IPS-18a (cell line): ENCODE data around the gene ABCA5.
"Not testable (repeated sequence)": the region's sequence is repeated elsewhere in the genome, so short reads cannot be mapped to it uniquely, and the experiment has no call there.

Source experiments
- H3K27ac ChIP-seq: one replicate; pipeline ENCODE4 v1.5.1; 2013; ENCODE audit warnings: low read length
- H3K27me3 ChIP-seq: one replicate; pipeline ENCODE4 v1.6.1; 2013; ENCODE audit warnings: mild to moderate bottlenecking, low read length; ENCODE audit not compliant: control insufficient read depth, insufficient read depth
- H3K36me3 ChIP-seq: one replicate; pipeline ENCODE4 v1.6.1; 2013; ENCODE audit warnings: low read depth, low read length; ENCODE audit not compliant: control insufficient read depth
- H3K4me1 ChIP-seq: one replicate; pipeline ENCODE4 v1.6.1; 2013; ENCODE audit warnings: low read depth, low read length; ENCODE audit not compliant: control insufficient read depth
- H3K4me3 ChIP-seq: one replicate; pipeline ENCODE4 v1.5.1; 2013; ENCODE audit warnings: low read length
- H3K9ac ChIP-seq: one replicate; pipeline ENCODE4 v1.6.1; 2013; ENCODE audit warnings: mild to moderate bottlenecking, low read length, moderate library complexity
- H3K9me3 ChIP-seq: one replicate; pipeline ENCODE4 v1.6.1; 2013; ENCODE audit warnings: low read depth, low read length; ENCODE audit not compliant: control insufficient read depth

Gene ABCA5

GRCh38 chr17:69284646-69285045 lies 42.3 kb downstream of the ABCA5 start:
- no peaks in the 10 kb centered on the region for H3K36me3 ChIP-seq
- H3K9ac ChIP-seq: no peak overlapping the region
- H3K9me3 ChIP-seq: no peaks in the 10 kb centered on the region
- H3K27ac ChIP-seq: no peak overlapping the region
- H3K4me1 ChIP-seq: no peaks in the 10 kb centered on the region
- H3K27me3 ChIP-seq: no peaks in the 10 kb centered on the region
- no peak overlapping the region for H3K4me3 ChIP-seq

GRCh38 chr17:69282002-69282401 lies 44.9 kb downstream of the ABCA5 start:
- H3K27me3 ChIP-seq: no peaks in the 10 kb centered on the region
- H3K9ac ChIP-seq: no peak overlapping the region
- no peaks in the 10 kb centered on the region for H3K4me1 ChIP-seq
- H3K36me3 ChIP-seq: no peaks in the 10 kb centered on the region
- H3K27ac ChIP-seq: no peak overlapping the region
- no peak overlapping the region for H3K4me3 ChIP-seq
- no peaks in the 10 kb centered on the region for H3K9me3 ChIP-seq

DNA sequence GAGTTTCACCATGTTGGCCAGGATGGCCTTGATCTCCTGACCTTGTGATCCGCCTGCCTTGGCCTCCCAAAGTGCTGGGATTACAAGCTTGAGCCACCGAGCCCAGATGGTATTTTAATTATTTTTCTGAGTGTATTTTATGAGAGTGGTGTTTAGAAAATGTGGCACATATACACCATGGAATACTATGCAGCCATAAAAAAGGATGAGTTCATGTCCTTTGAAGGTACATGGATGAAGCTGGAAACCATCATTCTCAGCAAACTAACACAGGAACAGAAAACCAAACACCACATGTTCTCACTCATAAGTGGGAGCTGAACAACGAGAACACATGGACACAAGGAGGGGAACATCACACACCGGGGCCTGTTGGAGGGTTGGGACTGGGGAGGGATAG lies 50.7 kb downstream of the ABCA5 start:
- H3K4me1 ChIP-seq, H3K27me3 ChIP-seq, H3K9me3 ChIP-seq, H3K36me3 ChIP-seq, H3K27ac ChIP-seq, H3K4me3 ChIP-seq, H3K9ac ChIP-seq: not testable (repeated sequence)

GRCh38 chr17:69275751-69276150 lies 51.2 kb downstream of the ABCA5 start:
- no peaks in the 10 kb centered on the region for H3K9me3 ChIP-seq
- no peak overlapping the region for H3K9ac ChIP-seq
- no peak overlapping the region for H3K27ac ChIP-seq
- no peak overlapping the region for H3K4me3 ChIP-seq
- H3K4me1 ChIP-seq: no peaks in the 10 kb centered on the region
- H3K27me3 ChIP-seq: no peaks in the 10 kb centered on the region
- no peaks in the 10 kb centered on the region for H3K36me3 ChIP-seq

GRCh38 chr17:69271023-69271422 lies 55.9 kb downstream of the ABCA5 start:
- no peaks in the 10 kb centered on the region for H3K9me3 ChIP-seq
- no peaks in the 10 kb centered on the region for H3K4me1 ChIP-seq
- H3K9ac ChIP-seq: no peak overlapping the region
- no peak overlapping the region for H3K4me3 ChIP-seq
- H3K27me3 ChIP-seq: no peaks in the 10 kb centered on the region
- H3K36me3 ChIP-seq: no peaks in the 10 kb centered on the region
- no peak overlapping the region for H3K27ac ChIP-seq

DNA sequence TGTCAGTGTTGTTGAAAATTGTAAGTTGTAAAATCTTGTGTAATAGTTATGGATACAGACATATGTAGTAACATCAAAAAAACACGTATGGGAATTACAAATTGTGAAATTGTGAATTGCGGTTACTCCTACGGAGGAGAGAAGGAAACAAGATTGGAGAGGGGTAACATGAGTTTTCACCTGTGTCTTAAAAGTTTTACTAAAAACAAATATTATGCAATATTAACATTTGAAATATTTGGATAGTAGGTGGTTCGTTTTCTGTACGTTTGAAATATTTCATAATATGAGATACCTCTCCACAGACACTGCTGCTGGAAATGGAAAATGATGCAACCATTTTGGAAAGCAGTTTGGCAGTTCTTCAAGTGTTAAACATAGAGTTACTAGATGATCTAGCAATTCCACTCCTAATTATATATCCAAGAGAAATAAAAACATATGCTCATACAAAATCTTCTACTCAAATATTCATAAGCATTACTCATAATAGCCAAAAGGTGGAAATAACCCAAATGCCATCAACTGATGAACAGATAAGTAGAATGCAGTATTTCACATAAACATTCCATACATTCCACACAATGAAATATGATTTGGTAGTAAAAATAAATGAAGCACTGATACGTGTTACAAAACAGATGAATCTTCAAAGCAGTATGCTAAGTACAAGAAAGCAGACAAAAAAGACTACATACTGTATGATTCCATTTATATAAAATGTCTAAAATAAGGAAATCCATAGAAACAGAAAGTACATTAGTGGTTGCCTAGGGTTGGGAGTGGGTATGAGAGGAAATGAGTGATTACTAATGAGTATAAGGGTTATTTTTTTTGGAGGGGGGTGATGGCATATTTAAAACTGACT lies 57.6 kb downstream of the ABCA5 start:
- Histone ChIP-seq H3K9me3 (no peaks in the 10 kb centered on the region), H3K36me3 (no peaks in the 10 kb centered on the region), H3K4me3 (no peak overlapping the region), H3K27me3 (no peaks in the 10 kb centered on the region), H3K27ac (no peak overlapping the region), H3K4me1 (no peaks in the 10 kb centered on the region), H3K9ac (no peak overlapping the region)

- Histone ChIP-seq H3K4me3 (no peak overlapping the region), H3K27ac (no peak overlapping the region)
These were observed 58.4 kb downstream of the ABCA5 start for GRCh38 chr17:69268543-69269014.

GRCh38 chr17:69267219-69267618 lies 59.7 kb downstream of the ABCA5 start:
- no peaks in the 10 kb centered on the region for H3K9me3 ChIP-seq
- H3K27me3 ChIP-seq: no peaks in the 10 kb centered on the region
- H3K27ac ChIP-seq: no peak overlapping the region
- H3K36me3 ChIP-seq: no peaks in the 10 kb centered on the region
- H3K9ac ChIP-seq: no peak overlapping the region
- H3K4me3 ChIP-seq: no peak overlapping the region
- no peaks in the 10 kb centered on the region for H3K4me1 ChIP-seq

More at GRCh38 chr17:69268543-69269014, 58.4 kb downstream of the ABCA5 start:
- no peaks in the 10 kb centered on the region for H3K36me3 ChIP-seq
- no peaks in the 10 kb centered on the region for H3K4me1 ChIP-seq
- no peaks in the 10 kb centered on the region for H3K27me3 ChIP-seq
- no peak overlapping the region for H3K9ac ChIP-seq
- H3K9me3 ChIP-seq: no peaks in the 10 kb centered on the region

DNA sequence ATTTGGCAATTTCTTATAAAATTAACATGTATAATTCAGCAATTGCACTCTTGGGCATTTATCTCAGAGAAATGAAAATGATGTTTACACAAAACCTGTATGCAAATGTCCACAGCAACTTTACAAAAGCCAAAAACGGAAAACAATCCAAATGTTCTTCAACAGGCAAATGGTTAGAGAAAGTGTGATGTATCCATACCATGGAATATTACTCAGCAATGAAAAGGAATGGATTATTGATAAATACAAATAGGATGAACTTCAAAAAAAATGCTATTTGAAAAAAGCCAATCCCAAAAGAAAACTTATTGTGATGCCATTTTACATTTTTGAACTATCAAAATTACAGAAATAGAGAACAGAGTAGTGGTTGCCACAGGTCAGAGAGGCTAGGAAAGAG lies 61.1 kb downstream of the ABCA5 start:
- H3K36me3 ChIP-seq: no peaks in the 10 kb centered on the region
- H3K4me3 ChIP-seq: no peak overlapping the region
- H3K27me3 ChIP-seq: no peaks in the 10 kb centered on the region
- H3K9me3 ChIP-seq: no peaks in the 10 kb centered on the region
- H3K4me1 ChIP-seq: no peaks in the 10 kb centered on the region
- no peak overlapping the region for H3K27ac ChIP-seq
- H3K9ac ChIP-seq: no peak overlapping the region

DNA sequence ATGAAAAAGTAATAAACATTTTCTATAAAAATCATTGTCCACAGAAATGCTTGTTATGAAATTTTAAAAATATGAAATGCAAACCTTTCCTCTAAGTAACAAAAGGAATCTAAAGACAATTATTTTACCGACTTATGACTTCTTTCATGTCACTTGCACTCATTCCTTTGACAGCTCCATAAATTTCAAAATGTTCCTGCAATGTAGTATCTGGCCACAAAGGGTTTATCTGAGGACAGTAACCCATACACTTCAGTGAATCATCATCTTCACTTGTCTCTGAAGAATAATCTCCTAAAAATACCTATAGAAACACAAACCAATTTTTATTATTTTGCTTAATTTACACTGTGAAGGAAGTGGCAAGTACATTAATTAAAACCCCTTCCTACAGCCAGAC lies 72.7 kb downstream of the ABCA5 start:
- no peaks in the 10 kb centered on the region for H3K27me3 ChIP-seq
- H3K27ac ChIP-seq: no peak overlapping the region
- no peaks in the 10 kb centered on the region for H3K36me3 ChIP-seq
- H3K9ac ChIP-seq: no peak overlapping the region
- H3K9me3 ChIP-seq: no peaks in the 10 kb centered on the region
- no peak overlapping the region for H3K4me3 ChIP-seq
- no peaks in the 10 kb centered on the region for H3K4me1 ChIP-seq

DNA sequence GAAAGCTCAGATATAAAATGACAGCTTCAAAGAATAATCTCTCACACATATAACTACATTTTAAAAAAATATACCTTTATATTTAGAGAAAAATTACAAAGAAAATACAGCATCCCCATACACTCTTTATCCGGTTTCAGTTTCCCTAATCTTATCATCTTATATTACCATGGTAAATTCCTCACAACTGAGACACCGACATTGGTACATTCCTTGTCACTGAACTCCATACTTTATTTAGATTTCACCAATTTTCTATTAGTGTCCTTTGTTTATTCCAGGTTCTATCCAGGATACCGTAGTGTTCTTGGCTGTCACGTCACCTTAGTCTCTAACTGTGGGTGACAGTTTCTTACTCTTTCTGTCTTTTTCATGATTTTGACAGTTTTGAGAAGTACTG lies 76.3 kb downstream of the ABCA5 start:
- no peaks in the 10 kb centered on the region for H3K27me3 ChIP-seq
- H3K9ac ChIP-seq: no peak overlapping the region
- no peak overlapping the region for H3K27ac ChIP-seq
- no peaks in the 10 kb centered on the region for H3K9me3 ChIP-seq
- no peaks in the 10 kb centered on the region for H3K36me3 ChIP-seq
- no peak overlapping the region for H3K4me3 ChIP-seq
- H3K4me1 ChIP-seq: no peaks in the 10 kb centered on the region

- H3K9ac ChIP-seq: no peak overlapping the region
- H3K4me3 ChIP-seq: no peak overlapping the region
- no peaks in the 10 kb centered on the region for H3K9me3 ChIP-seq
- H3K36me3 ChIP-seq: no peaks in the 10 kb centered on the region
- no peaks in the 10 kb centered on the region for H3K4me1 ChIP-seq
- no peaks in the 10 kb centered on the region for H3K27me3 ChIP-seq
- no peak overlapping the region for H3K27ac ChIP-seq
These were observed 80.1 kb downstream of the ABCA5 start for GRCh38 chr17:69246726-69247375.
